Measurements from ENCODE around the gene SELENOW.
"Not testable (repeated sequence)": the region's sequence is repeated elsewhere in the genome, so short reads cannot be mapped to it uniquely, and the experiment has no call there.

SELENOW gene

GRCh38 chr19:47786566-47786965 lies 8.1 kb downstream of the SELENOW start:
- DNase-seq, result no peak

- DNase-seq, result not testable (repeated sequence)
These were observed 8.8 kb downstream of the SELENOW start for GRCh38 chr19:47787307-47787706.

- not testable (repeated sequence) for DNase-seq
These were observed 11.3 kb downstream of the SELENOW start for GRCh38 chr19:47789811-47790210.

- peak; percentile 72 for DNase-seq
These were observed 11.9 kb downstream of the SELENOW start for GRCh38 chr19:47790398-47790814.

GRCh38 chr19:47792616-47793015 lies 14.1 kb downstream of the SELENOW start:
- DNase-seq, result no peak

GRCh38 chr19:47794526-47794925 lies 16.0 kb downstream of the SELENOW start:
- DNase-seq, result no peak

GRCh38 chr19:47796785-47797184 lies 18.3 kb downstream of the SELENOW start:
- DNase-seq, result no peak

- DNase-seq, result no peak
These were observed 19.7 kb downstream of the SELENOW start for GRCh38 chr19:47797996-47798903.

GRCh38 chr19:47798904-47799266 lies 20.4 kb downstream of the SELENOW start:
- no peak for DNase-seq

GRCh38 chr19:47801270-47801669 lies 22.8 kb downstream of the SELENOW start:
- DNase-seq, result no peak

- DNase-seq, result no peak
These were observed 24.1 kb downstream of the SELENOW start for GRCh38 chr19:47802521-47803043.

- not testable (repeated sequence) for DNase-seq
These were observed 24.6 kb downstream of the SELENOW start for GRCh38 chr19:47803148-47803547.

GRCh38 chr19:47803671-47804070 lies 25.2 kb downstream of the SELENOW start:
- not testable (repeated sequence) for DNase-seq

GRCh38 chr19:47804451-47804850 lies 25.9 kb downstream of the SELENOW start, which contains the start of gene TPRX1:
TPRX1 (minus strand) TSS chr19:47804551; CDS start chr19:47804539, 12 bp downstream.
- not testable (repeated sequence) for DNase-seq

- no peak for DNase-seq
These were observed 26.8 kb downstream of the SELENOW start for GRCh38 chr19:47805313-47805712.

GRCh38 chr19:47806435-47806834 lies 27.9 kb downstream of the SELENOW start:
- no peak for DNase-seq

GRCh38 chr19:47813304-47813994 lies 34.9 kb downstream of the SELENOW start:
- peak; percentile 59 for DNase-seq

GRCh38 chr19:47813995-47814328 lies 35.5 kb downstream of the SELENOW start:
- no peak for DNase-seq

- DNase-seq, result not testable (repeated sequence)
These were observed 37.8 kb downstream of the SELENOW start for GRCh38 chr19:47816270-47816669.

GRCh38 chr19:47818221-47818620 lies 39.7 kb downstream of the SELENOW start:
- not testable (repeated sequence) for DNase-seq

- DNase-seq, result no peak
These were observed 41.4 kb downstream of the SELENOW start for GRCh38 chr19:47819858-47820257.

GRCh38 chr19:47820410-47820809 lies 41.9 kb downstream of the SELENOW start:
- DNase-seq, result no peak

- no peak for DNase-seq
These were observed 43.0 kb downstream of the SELENOW start, which contains the start of gene CRX for GRCh38 chr19:47821460-47822020. CRX (plus strand) TSS chr19:47821937; CDS start chr19:47834444, 12,507 bp downstream.
